A549 treated with AZD9567 at 1 μM for 4 hours (cell line): ENCODE results near the gene RRH. TPM values are rescaled to one million over a fixed set of nuclear protein-coding genes. Genes with fewer than 3 reads are reported as not detected.

Experiments
- total RNA-seq: library from RNA; stranded (reverse); fragments of 200-300 nt; extraction: Qiagen RNA extraction; gene quantifications from 5 replicates; pipeline ENCODE4 v1.2.3, GENCODE V29; 2022; ENCODE audit not compliant: insufficient read depth

Gene RRH
- total RNA-seq: 0.07 to 0.08 TPM (median 0.07 TPM) in 3 of 5 replicates, not detected in the others

GRCh38 chr4:109827672-109828071, at the start of gene RRH:
RRH (plus strand) TSS chr4:109827972; CDS start chr4:109828028, 56 bp downstream.

GRCh38 chr4:109801895-109802319, 25.9 kb upstream of the RRH start, which contains the start of gene CFI:
CFI (minus strand) TSS chr4:109801999; CDS start chr4:109801971, 28 bp downstream.

GRCh38 chr4:109815151-109816081, 12.4 kb upstream of the RRH start, which contains the start of gene GAR1:
GAR1 (plus strand) TSS chr4:109815762; CDS start chr4:109816165, 403 bp downstream.

GRCh38 chr4:109847896-109848442, 20.2 kb downstream of the RRH start, which contains the start of gene LRIT3:
LRIT3 (plus strand) TSS chr4:109848107; CDS start chr4:109848202, 95 bp downstream.

Other genes starting within 250 kb of the RRH start
- gene CASP6, start 124.5 kb upstream of the RRH start, total RNA-seq: 14.0 to 36.2 TPM (median 16.6 TPM) in 5 replicates
- 3.0 to 17.6 TPM (median 10.6 TPM) in 5 replicates for gene PLA2G12A, start 97.9 kb upstream of the RRH start, total RNA-seq
- gene CFI, start 26.0 kb upstream of the RRH start, total RNA-seq: 0.64 to 2.3 TPM (median 0.80 TPM) in 5 replicates
- 38.0 to 43.9 TPM (median 41.7 TPM) in 5 replicates for gene GAR1, start 12.2 kb upstream of the RRH start, total RNA-seq
- 0.03 to 0.07 TPM (median 0.05 TPM) in 4 of 5 replicates, not detected in the other for gene LRIT3, start 20.1 kb downstream of the RRH start, total RNA-seq
- 0.19 to 0.26 TPM (median 0.23 TPM) in 4 of 5 replicates, not detected in the other for gene EGF, start 84.9 kb downstream of the RRH start, total RNA-seq